HEK293 (cell line): ENCODE results near the gene GPRC5D.
A peak's percentile ranks its signal among the peaks of the same experiment; 100 is the strongest.

Experiments
- BCL11B ChIP-seq: fragments of 450-650 bp; formaldehyde crosslinking; IDR thresholded peaks from 2 replicates; pipeline ENCODE4 v1.5.1; 2016; ENCODE audit warnings: low read depth, missing biosample characterization, missing genetic modification characterization
- FEZF1 ChIP-seq: fragments of 450-650 bp; formaldehyde crosslinking; IDR thresholded peaks from 2 replicates; pipeline ENCODE4 v1.5.1; 2016; ENCODE audit warnings: missing biosample characterization, missing genetic modification characterization
- HOXA7 ChIP-seq: sonication (generic); formaldehyde crosslinking; IDR thresholded peaks from 2 replicates; pipeline ENCODE4 v1.8.1; 2022; ENCODE audit warnings: missing genetic modification reagents, borderline replicate concordance
- HOXC10 ChIP-seq: sonication (generic); formaldehyde crosslinking; IDR thresholded peaks from 2 replicates; pipeline ENCODE4 v1.8.1; 2023; ENCODE audit warnings: mild to moderate bottlenecking, missing genetic modification reagents
- IKZF3 ChIP-seq: fragments of 450-650 bp; IDR thresholded peaks from 2 replicates; pipeline ENCODE4 v1.5.0; 2018; ENCODE audit warnings: missing biosample characterization, mild to moderate bottlenecking, missing genetic modification characterization, moderate library complexity
- KLF9 ChIP-seq: fragments of 450-650 bp; formaldehyde crosslinking; IDR thresholded peaks from 2 replicates; pipeline ENCODE4 v1.5.1; 2016; ENCODE audit warnings: missing biosample characterization, missing genetic modification characterization, low read depth
- MEIS1 ChIP-seq: sonication (generic); formaldehyde crosslinking; IDR thresholded peaks from 2 replicates; pipeline ENCODE4 v1.8.1; 2022; ENCODE audit warnings: missing genetic modification reagents, mild to moderate bottlenecking, borderline replicate concordance
- MZF1 ChIP-seq: fragments of 450-650 bp; formaldehyde crosslinking; IDR thresholded peaks from 2 replicates; pipeline ENCODE4 v1.5.1; 2017; ENCODE audit warnings: missing biosample characterization, missing genetic modification characterization, borderline replicate concordance
- PRDM2 ChIP-seq: fragments of 450-650 bp; formaldehyde crosslinking; IDR thresholded peaks from 2 replicates; pipeline ENCODE4 v1.5.1; 2016; ENCODE audit warnings: missing biosample characterization, missing genetic modification characterization, borderline replicate concordance
- REPIN1 ChIP-seq: fragments of 450-650 bp; formaldehyde crosslinking; IDR thresholded peaks from 2 replicates; pipeline ENCODE4 v1.5.1; 2017; ENCODE audit warnings: missing biosample characterization, missing genetic modification characterization, low read depth
- SALL2 ChIP-seq: fragments of 450-650 bp; formaldehyde crosslinking; IDR thresholded peaks from 2 replicates; pipeline ENCODE4 v1.5.0; 2017; ENCODE audit warnings: missing biosample characterization, mild to moderate bottlenecking, missing genetic modification characterization, borderline replicate concordance
- TCF7L2 ChIP-seq: IDR thresholded peaks from 2 replicates; pipeline ENCODE4 v1.6.1; 2011; ENCODE audit warnings: low read depth, mild to moderate bottlenecking, inconsistent platforms, low read length, moderate library complexity, borderline replicate concordance
- TRIM28 ChIP-seq: IDR thresholded peaks from 2 replicates; pipeline ENCODE4 v1.6.1; 2011; ENCODE audit warnings: low read length, control low read depth, borderline replicate concordance
- YY1 ChIP-seq: fragments of 450-650 bp; formaldehyde crosslinking; IDR thresholded peaks from 2 replicates; pipeline ENCODE4 v1.5.1; 2018; ENCODE audit warnings: missing biosample characterization, missing genetic modification characterization
- ZNF121 ChIP-seq: fragments of 450-650 bp; formaldehyde crosslinking; IDR thresholded peaks from 2 replicates; pipeline ENCODE4 v1.5.1; 2016; ENCODE audit warnings: missing biosample characterization, missing genetic modification characterization
- ZNF174 ChIP-seq: fragments of 450-650 bp; formaldehyde crosslinking; IDR thresholded peaks from 2 replicates; pipeline ENCODE4 v1.5.0; 2017; ENCODE audit warnings: missing biosample characterization, mild to moderate bottlenecking, missing genetic modification characterization
- ZNF18 ChIP-seq: fragments of 450-650 bp; formaldehyde crosslinking; IDR thresholded peaks from 2 replicates; pipeline ENCODE4 v1.5.1; 2016; ENCODE audit warnings: missing biosample characterization, missing genetic modification characterization
- ZNF202 ChIP-seq: fragments of 450-650 bp; formaldehyde crosslinking; IDR thresholded peaks from 2 replicates; pipeline ENCODE4 v1.5.1; 2016; ENCODE audit warnings: missing biosample characterization, missing genetic modification characterization, borderline replicate concordance
- ZNF23 ChIP-seq: fragments of 450-650 bp; formaldehyde crosslinking; IDR thresholded peaks from 2 replicates; pipeline ENCODE4 v1.5.1; 2016; ENCODE audit warnings: missing biosample characterization, missing genetic modification characterization, borderline replicate concordance
- ZNF521 ChIP-seq: fragments of 450-650 bp; formaldehyde crosslinking; IDR thresholded peaks from 2 replicates; pipeline ENCODE4 v1.5.1; 2017; ENCODE audit warnings: missing biosample characterization, mild to moderate bottlenecking, missing genetic modification characterization
- ZNF660 ChIP-seq: fragments of 450-650 bp; IDR thresholded peaks from 2 replicates; pipeline ENCODE4 v1.5.1; 2018; ENCODE audit warnings: missing biosample characterization, mild to moderate bottlenecking, missing genetic modification characterization
- ZNF747 ChIP-seq: fragments of 450-650 bp; formaldehyde crosslinking; IDR thresholded peaks from 2 replicates; pipeline ENCODE4 v1.5.1; 2016; ENCODE audit warnings: missing biosample characterization, missing genetic modification characterization
- ZNF785 ChIP-seq: fragments of 450-650 bp; formaldehyde crosslinking; IDR thresholded peaks from 2 replicates; pipeline ENCODE4 v1.5.1; 2016; ENCODE audit warnings: missing biosample characterization, missing genetic modification characterization
- ZSCAN5A ChIP-seq: fragments of 450-650 bp; formaldehyde crosslinking; IDR thresholded peaks from 2 replicates; pipeline ENCODE4 v1.5.1; 2016; ENCODE audit warnings: missing biosample characterization, missing genetic modification characterization
- TF ChIP-seq, protein P1 (sequence below): fragments of 450-650 bp; formaldehyde crosslinking; conservative IDR thresholded peaks from 2 replicates; pipeline ENCODE4 v1.5.1; 2016; ENCODE audit warnings: low read depth, missing biosample characterization, missing genetic modification characterization
- TF ChIP-seq, protein P2 (sequence below): fragments of 450-650 bp; IDR thresholded peaks from 2 replicates; pipeline ENCODE4 v1.5.1; 2018; ENCODE audit warnings: missing biosample characterization, missing genetic modification characterization

GPRC5D gene

GRCh38 chr12:12891080-12891880 lies 60.7 kb downstream of the GPRC5D start, which contains the start of gene GPRC5A (continued):
- TF ChIP-seq, protein P1, sequence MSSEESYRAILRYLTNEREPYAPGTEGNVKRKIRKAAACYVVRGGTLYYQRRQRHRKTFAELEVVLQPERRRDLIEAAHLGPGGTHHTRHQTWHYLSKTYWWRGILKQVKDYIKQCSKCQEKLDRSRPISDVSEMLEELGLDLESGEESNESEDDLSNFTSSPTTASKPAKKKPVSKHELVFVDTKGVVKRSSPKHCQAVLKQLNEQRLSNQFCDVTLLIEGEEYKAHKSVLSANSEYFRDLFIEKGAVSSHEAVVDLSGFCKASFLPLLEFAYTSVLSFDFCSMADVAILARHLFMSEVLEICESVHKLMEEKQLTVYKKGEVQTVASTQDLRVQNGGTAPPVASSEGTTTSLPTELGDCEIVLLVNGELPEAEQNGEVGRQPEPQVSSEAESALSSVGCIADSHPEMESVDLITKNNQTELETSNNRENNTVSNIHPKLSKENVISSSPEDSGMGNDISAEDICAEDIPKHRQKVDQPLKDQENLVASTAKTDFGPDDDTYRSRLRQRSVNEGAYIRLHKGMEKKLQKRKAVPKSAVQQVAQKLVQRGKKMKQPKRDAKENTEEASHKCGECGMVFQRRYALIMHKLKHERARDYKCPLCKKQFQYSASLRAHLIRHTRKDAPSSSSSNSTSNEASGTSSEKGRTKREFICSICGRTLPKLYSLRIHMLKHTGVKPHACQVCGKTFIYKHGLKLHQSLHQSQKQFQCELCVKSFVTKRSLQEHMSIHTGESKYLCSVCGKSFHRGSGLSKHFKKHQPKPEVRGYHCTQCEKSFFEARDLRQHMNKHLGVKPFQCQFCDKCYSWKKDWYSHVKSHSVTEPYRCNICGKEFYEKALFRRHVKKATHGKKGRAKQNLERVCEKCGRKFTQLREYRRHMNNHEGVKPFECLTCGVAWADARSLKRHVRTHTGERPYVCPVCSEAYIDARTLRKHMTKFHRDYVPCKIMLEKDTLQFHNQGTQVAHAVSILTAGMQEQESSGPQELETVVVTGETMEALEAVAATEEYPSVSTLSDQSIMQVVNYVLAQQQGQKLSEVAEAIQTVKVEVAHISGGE (tag by site-specific recombination) = no peak; the same call in 1 of the 2 replicates
- TF ChIP-seq TCF7L2 = no peak
- no peak for TF ChIP-seq ZNF202 (tag by site-specific recombination)
- peak; percentile 57; the same call in 1 of the 2 replicates for TF ChIP-seq IKZF3 (tag by site-specific recombination)
- no peak for TF ChIP-seq ZSCAN5A (tag by site-specific recombination)
- TF ChIP-seq HOXC10 = no peak
- 0 out of 2 replicates have a peak, but pooled peaks have one; percentile 28 for TF ChIP-seq ZNF18
- no peak; the same call in none of the 2 replicates for TF ChIP-seq ZNF660 (tag by site-specific recombination)
- peak; percentile 72 for TF ChIP-seq ZNF121 (tag by site-specific recombination)
- TF ChIP-seq REPIN1 (tag by site-specific recombination) = no peak
- TF ChIP-seq SALL2 = no peak
- TF ChIP-seq HOXA7 (CRISPR knock-in tag) = no peak
- TF ChIP-seq ZNF23 (tag by site-specific recombination) = no peak
- TF ChIP-seq MZF1 = 0 out of 2 replicates have a peak, but pooled peaks have one; percentile 9
- peak; percentile 91 for TF ChIP-seq KLF9 (tag by site-specific recombination)
- TF ChIP-seq ZNF521 (tag by site-specific recombination) = no peak
- no peak for TF ChIP-seq ZNF785 (tag by site-specific recombination)
- no peak for TF ChIP-seq ZNF174
- TF ChIP-seq, protein P2, sequence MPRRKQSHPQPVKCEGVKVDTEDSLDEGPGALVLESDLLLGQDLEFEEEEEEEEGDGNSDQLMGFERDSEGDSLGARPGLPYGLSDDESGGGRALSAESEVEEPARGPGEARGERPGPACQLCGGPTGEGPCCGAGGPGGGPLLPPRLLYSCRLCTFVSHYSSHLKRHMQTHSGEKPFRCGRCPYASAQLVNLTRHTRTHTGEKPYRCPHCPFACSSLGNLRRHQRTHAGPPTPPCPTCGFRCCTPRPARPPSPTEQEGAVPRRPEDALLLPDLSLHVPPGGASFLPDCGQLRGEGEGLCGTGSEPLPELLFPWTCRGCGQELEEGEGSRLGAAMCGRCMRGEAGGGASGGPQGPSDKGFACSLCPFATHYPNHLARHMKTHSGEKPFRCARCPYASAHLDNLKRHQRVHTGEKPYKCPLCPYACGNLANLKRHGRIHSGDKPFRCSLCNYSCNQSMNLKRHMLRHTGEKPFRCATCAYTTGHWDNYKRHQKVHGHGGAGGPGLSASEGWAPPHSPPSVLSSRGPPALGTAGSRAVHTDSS (tag by site-specific recombination) = no peak
- TF ChIP-seq ZNF747 (tag by site-specific recombination) = no peak
- no peak for TF ChIP-seq MEIS1
- TF ChIP-seq YY1 (tag by site-specific recombination) = no peak
- TF ChIP-seq FEZF1 (tag by site-specific recombination) = peak; percentile 84
- no peak for TF ChIP-seq BCL11B
- no peak; the same call in 1 of the 2 replicates for TF ChIP-seq PRDM2
- TF ChIP-seq TRIM28 = no peak
